Esophagus muscularis mucosa (tissue), 3 donors: ENCODE measurements around the gene CLIC5.

ENCODE experiments used
- POLR2A ChIP-seq: fragments of 450-650 bp; IDR thresholded peaks from one replicate; pipeline ENCODE4 v1.6.1; 2017; ENCODE audit warnings: antibody characterized with exemption, moderate library complexity, mild to moderate bottlenecking, low read depth
- TF ChIP-seq, protein P1 (sequence below), 3 experiments: fragments of 200-600 bp in 2 of 3; fragments of 450-650 bp in 1 of 3; sonication (generic) in 2 of 3; IDR thresholded peaks; one replicate each; pipeline ENCODE4 v1.5.1; 2017 to 2019; ENCODE audit warnings: antibody characterized with exemption in 3 of 3, mild to moderate bottlenecking in 2 of 3, moderate library complexity in 1 of 3

DNA sequence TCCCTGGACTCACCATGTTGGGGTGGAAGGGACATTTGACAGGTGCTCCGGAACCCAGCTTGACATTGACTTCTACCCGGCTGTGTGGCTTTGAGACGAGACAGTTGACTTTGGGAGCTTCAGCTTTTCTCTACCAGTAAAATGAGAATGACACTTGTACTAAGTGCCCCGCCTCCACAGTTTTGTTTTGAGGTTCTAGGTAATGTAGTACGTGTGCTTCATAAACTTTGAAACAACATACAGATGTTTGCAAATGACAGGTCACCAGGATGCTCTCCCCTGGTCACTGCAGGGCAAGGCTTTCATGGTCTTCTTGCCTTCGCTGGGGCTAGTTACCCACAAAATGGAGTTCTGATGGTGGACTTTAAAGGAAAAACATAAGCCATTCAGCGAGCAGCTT, 31.3 kb downstream of the CLIC5 start:
- no peak for TF ChIP-seq POLR2A
- TF ChIP-seq, protein P1, sequence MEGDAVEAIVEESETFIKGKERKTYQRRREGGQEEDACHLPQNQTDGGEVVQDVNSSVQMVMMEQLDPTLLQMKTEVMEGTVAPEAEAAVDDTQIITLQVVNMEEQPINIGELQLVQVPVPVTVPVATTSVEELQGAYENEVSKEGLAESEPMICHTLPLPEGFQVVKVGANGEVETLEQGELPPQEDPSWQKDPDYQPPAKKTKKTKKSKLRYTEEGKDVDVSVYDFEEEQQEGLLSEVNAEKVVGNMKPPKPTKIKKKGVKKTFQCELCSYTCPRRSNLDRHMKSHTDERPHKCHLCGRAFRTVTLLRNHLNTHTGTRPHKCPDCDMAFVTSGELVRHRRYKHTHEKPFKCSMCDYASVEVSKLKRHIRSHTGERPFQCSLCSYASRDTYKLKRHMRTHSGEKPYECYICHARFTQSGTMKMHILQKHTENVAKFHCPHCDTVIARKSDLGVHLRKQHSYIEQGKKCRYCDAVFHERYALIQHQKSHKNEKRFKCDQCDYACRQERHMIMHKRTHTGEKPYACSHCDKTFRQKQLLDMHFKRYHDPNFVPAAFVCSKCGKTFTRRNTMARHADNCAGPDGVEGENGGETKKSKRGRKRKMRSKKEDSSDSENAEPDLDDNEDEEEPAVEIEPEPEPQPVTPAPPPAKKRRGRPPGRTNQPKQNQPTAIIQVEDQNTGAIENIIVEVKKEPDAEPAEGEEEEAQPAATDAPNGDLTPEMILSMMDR (IDR thresholded peaks at IDR 0.05): no peak
